Skeletal muscle satellite cell (primary cell): Measurements from ENCODE around the gene MAP7.

Experiments used
- H3K27me3 ChIP-seq: 2 replicates; pipeline ENCODE4 v1.7.0; 2013; ENCODE audit warnings: low read length; ENCODE audit not compliant: control insufficient read depth, insufficient read depth
- H3K36me3 ChIP-seq: 2 replicates; pipeline ENCODE4 v1.7.0; 2013; ENCODE audit warnings: mild to moderate bottlenecking, control low read depth, low read length; ENCODE audit not compliant: insufficient read depth
- H3K4me1 ChIP-seq: 2 replicates; pipeline ENCODE4 v1.7.0; 2013; ENCODE audit warnings: low read length; ENCODE audit not compliant: control insufficient read depth, insufficient read depth
- H3K4me2 ChIP-seq: 2 replicates; pipeline ENCODE4 v1.7.0; 2013; ENCODE audit warnings: mild to moderate bottlenecking, low read length
- H3K4me3 ChIP-seq: 2 replicates; pipeline ENCODE4 v1.7.0; 2013; ENCODE audit warnings: low read length
- H3K9ac ChIP-seq: 2 replicates; pipeline ENCODE4 v1.7.0; 2013; ENCODE audit warnings: mild to moderate bottlenecking, low read depth, low read length, moderate library complexity
- H3K9me3 ChIP-seq: replicated peaks from 2 replicates; pipeline ENCODE4 v1.7.0; 2013; ENCODE audit warnings: mild to moderate bottlenecking, control low read depth, low read length

Gene MAP7

GRCh38 chr6:136544326-136544725 lies 5.9 kb downstream of the MAP7 start:
- H3K4me2 ChIP-seq, result no peak overlapping the region
- no peaks in the 10 kb centered on the region for H3K36me3 ChIP-seq
- H3K9ac ChIP-seq, result no peak overlapping the region

DNA sequence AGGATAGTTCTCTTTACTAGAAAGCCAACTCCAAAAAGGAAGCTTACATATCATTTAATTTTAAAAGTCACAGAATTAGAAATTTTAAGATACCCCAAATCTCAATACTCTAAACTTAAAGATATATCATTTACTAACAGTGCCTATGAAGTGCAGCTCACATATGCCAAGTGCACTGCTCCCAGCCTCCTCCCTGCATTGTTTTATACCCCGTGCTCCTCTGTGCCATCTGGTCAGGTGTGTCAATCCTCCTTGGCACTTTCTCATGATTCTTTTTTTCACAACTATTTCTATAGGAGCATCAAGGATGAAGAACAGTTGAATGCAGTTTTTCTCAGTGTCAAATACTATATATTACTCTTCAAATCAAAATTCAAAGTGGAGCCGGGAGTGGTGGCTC lies 8.8 kb downstream of the MAP7 start:
- no peak overlapping the region for H3K4me2 ChIP-seq
- no peak overlapping the region for H3K4me3 ChIP-seq
- H3K4me1 ChIP-seq, result no peaks in the 10 kb centered on the region
- no peak overlapping the region for H3K9ac ChIP-seq
- H3K9me3 ChIP-seq, result no peaks in the 10 kb centered on the region
- peaks cover 4% of the 10 kb centered on the region for H3K27me3 ChIP-seq
- H3K36me3 ChIP-seq, result no peaks in the 10 kb centered on the region

More at GRCh38 chr6:136544326-136544725, 5.9 kb downstream of the MAP7 start:
- Histone ChIP-seq H3K27me3 (peaks cover 10% of the 10 kb centered on the region), H3K4me3 (no peak overlapping the region), H3K9me3 (no peaks in the 10 kb centered on the region), H3K4me1 (peaks cover 1% of the 10 kb centered on the region)

DNA sequence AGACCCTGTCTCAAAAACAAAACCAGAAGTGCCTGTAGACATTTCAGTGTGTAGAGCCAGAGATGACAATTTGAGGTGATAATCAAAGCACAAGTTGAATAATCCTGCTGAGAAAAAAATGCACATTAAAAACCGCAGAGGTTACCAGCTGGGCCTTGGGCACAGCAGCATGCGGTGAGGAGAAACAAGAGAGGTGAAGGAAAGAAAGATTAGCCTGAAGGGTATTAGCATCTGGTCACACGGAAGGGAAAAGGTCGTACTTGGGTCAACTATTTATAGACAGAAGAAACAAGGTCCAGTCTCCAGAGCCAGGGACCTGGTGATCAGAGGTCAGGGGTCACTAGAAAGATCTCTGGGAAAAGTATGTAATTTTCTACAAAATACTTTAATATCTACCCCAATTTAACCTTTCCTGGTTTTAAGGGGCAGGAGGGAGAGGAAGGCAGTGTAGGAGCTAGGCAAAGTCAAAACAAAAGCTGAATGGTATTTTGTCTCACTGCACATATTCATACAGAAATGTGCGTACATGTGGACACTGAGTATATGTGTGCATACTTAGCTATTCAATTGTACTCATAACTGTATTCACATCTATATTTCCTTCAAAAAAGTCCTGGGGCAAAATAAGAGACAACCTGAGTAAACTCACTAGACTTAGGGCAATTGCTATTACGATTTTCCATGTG lies 10.1 kb downstream of the MAP7 start:
- Histone ChIP-seq H3K36me3 (no peaks in the 10 kb centered on the region), H3K9me3 (no peaks in the 10 kb centered on the region), H3K4me1 (no peaks in the 10 kb centered on the region), H3K4me2 (no peak overlapping the region), H3K9ac (no peak overlapping the region), H3K4me3 (no peak overlapping the region), H3K27me3 (peaks cover 4% of the 10 kb centered on the region)

DNA sequence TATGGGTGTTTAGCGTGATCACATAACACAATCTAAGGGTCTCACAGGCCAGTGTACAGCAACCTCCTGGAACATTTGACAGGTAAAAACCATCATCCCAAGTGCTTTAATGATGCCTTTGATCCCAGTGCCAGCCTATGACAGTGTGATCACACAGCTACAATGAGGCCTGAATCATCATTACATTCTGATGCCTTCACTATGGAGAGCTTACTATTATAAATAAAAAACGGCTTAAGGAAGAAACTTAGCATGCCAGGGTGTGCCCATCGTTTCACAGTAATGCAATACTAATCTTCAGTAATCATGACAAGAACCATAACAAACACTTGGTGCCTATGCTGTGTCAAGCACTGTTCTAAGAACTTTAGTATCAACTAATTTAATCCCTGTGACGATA lies 11.4 kb downstream of the MAP7 start:
- H3K4me3 ChIP-seq, result no peak overlapping the region
- no peaks in the 10 kb centered on the region for H3K36me3 ChIP-seq
- no peak overlapping the region for H3K4me2 ChIP-seq
- peaks cover 4% of the 10 kb centered on the region for H3K27me3 ChIP-seq
- no peaks in the 10 kb centered on the region for H3K4me1 ChIP-seq
- H3K9ac ChIP-seq, result no peak overlapping the region
- H3K9me3 ChIP-seq, result no peaks in the 10 kb centered on the region

DNA sequence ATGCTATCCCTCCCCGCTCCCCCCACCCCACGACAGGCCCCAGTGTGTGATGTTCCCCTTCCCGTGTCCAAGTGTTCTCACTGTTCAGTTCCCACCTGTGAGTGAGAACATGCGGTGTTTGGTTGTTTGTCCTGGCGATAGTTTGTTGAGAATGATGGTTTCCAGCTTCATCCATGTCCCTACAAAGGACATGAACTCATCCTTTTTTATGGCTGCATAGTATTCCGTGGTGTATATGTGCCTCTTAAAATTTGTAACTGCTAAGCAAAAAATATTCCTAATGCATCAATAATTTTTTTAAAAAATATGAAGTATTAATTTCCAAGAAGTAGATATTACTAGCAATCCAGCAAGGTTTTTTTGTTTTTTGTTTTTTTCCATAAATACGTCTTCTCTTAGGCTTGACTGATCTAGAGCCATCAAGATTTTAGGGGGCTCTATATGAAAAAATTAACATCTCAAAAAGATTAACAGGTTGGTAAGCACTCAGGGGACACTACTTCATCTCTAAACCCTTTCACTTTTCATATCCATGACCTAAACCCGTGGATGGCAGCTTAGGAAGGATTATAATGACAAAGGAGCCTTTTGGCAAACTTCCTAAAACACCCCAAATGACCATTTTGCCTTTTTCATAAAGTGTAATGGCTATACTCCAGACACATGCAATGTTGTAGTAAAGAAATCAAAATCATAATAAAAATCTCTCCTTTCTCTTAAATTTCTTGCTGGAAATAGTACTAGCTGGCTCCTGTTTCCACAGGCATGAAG lies 14.2 kb downstream of the MAP7 start:
- H3K9ac ChIP-seq, result no peak overlapping the region

GRCh38 chr6:136535017-136535765 lies 15.0 kb downstream of the MAP7 start:
- Histone ChIP-seq H3K36me3 (no peaks in the 10 kb centered on the region), H3K27me3 (no peaks in the 10 kb centered on the region), H3K4me3 (no peak overlapping the region), H3K9ac (no peak overlapping the region), H3K9me3 (no peaks in the 10 kb centered on the region), H3K4me1 (no peaks in the 10 kb centered on the region), H3K4me2 (no peak overlapping the region)

More for the DNA sequence above, 14.2 kb downstream of the MAP7 start:
- no peaks in the 10 kb centered on the region for H3K4me1 ChIP-seq
- H3K9me3 ChIP-seq, result no peaks in the 10 kb centered on the region
- no peaks in the 10 kb centered on the region for H3K27me3 ChIP-seq
- H3K4me2 ChIP-seq, result no peak overlapping the region
- no peak overlapping the region for H3K4me3 ChIP-seq
- no peaks in the 10 kb centered on the region for H3K36me3 ChIP-seq

GRCh38 chr6:136534268-136534667 lies 16.0 kb downstream of the MAP7 start:
- no peak overlapping the region for H3K9ac ChIP-seq
- H3K27me3 ChIP-seq, result no peaks in the 10 kb centered on the region
- H3K36me3 ChIP-seq, result no peaks in the 10 kb centered on the region
- no peaks in the 10 kb centered on the region for H3K4me1 ChIP-seq
- no peak overlapping the region for H3K4me2 ChIP-seq
- no peak overlapping the region for H3K4me3 ChIP-seq
- H3K9me3 ChIP-seq, result no peaks in the 10 kb centered on the region

- Histone ChIP-seq H3K36me3 (no peaks in the 10 kb centered on the region), H3K4me1 (no peaks in the 10 kb centered on the region), H3K9me3 (no peaks in the 10 kb centered on the region), H3K9ac (no peak overlapping the region), H3K27me3 (no peaks in the 10 kb centered on the region), H3K4me2 (no peak overlapping the region), H3K4me3 (no peak overlapping the region)
These were observed 16.7 kb downstream of the MAP7 start for GRCh38 chr6:136533487-136533886.

DNA sequence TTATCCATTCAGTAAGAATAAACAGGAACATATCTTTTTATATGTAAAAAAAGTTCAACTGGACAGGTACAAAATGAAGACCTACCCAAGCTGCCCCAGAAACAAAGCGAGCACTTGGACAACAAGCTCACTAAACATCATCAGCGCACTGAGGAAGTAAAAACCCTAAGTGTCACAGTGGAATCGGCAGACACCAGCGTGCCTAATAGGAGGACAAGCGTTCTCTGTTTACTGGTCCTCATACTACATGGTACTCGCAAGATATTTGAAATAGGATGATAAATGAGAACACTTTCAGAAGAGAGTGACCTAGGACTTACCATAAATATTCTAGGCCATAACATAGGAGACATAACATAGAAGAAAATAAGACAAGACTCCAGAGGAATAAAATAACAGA lies 18.2 kb downstream of the MAP7 start:
- Histone ChIP-seq H3K36me3 (no peaks in the 10 kb centered on the region), H3K4me1 (no peaks in the 10 kb centered on the region), H3K4me2 (no peak overlapping the region), H3K27me3 (no peaks in the 10 kb centered on the region), H3K4me3 (no peak overlapping the region), H3K9ac (no peak overlapping the region), H3K9me3 (no peaks in the 10 kb centered on the region)

GRCh38 chr6:136529710-136530109 lies 20.5 kb downstream of the MAP7 start:
- no peak overlapping the region for H3K4me2 ChIP-seq
- no peak overlapping the region for H3K4me3 ChIP-seq
- H3K36me3 ChIP-seq, result no peaks in the 10 kb centered on the region
- H3K9ac ChIP-seq, result no peak overlapping the region
- H3K4me1 ChIP-seq, result no peaks in the 10 kb centered on the region
- H3K27me3 ChIP-seq, result no peaks in the 10 kb centered on the region
- H3K9me3 ChIP-seq, result no peaks in the 10 kb centered on the region

DNA sequence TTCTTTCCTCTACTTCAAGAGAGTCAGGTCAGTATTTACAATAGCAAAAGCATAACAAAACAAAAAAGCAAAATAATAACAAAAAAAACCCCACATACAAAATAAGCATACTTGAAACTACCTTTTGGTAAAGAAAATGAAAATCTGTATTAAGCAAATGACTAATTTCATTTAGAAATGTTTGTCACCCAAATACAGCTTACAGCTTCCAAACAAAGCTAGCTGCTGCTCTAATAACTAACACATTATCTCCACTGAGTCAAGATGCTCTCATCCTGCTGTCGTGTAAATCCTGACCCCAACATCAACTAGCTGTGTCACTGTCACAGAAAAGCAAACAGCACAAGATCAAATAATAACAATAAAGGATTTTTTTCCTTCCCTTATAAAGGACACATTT lies 21.7 kb downstream of the MAP7 start:
- no peaks in the 10 kb centered on the region for H3K4me1 ChIP-seq
- no peaks in the 10 kb centered on the region for H3K36me3 ChIP-seq
- no peak overlapping the region for H3K9ac ChIP-seq
- H3K9me3 ChIP-seq, result no peaks in the 10 kb centered on the region
- H3K4me2 ChIP-seq, result no peak overlapping the region
- no peak overlapping the region for H3K4me3 ChIP-seq
- no peaks in the 10 kb centered on the region for H3K27me3 ChIP-seq
